Measurements from ENCODE around the gene RHPN2.
"Not testable (repeated sequence)": the region's sequence is repeated elsewhere in the genome, so short reads cannot be mapped to it uniquely, and the experiment has no call there.

RHPN2 gene

DNA sequence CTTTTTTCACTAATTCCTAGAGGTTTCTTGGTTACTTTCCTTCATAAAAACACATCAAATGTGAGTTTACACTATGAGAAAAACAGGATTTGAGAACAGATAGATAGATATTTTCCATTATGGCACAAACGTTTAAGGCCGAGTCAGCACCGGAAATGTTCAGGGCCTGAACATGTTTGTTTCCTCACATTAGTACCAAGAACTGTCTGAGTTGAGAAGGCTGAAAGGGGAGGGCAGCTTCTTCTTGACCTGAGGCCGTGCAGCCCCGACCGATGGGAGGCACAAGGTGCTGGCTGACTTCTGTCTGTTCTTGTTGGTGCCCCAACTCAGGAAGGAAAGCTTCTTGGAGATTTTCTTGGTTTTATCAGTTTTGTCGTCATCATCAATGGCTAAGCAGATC lies 84.9 kb downstream of the RHPN2 start:
- not testable (repeated sequence) for DNase-seq (ENCODE audit: low read depth in 2 of 2, low spot score in 1 of 2)

- not testable (repeated sequence) for DNase-seq (ENCODE audit: low read depth in 2 of 2, low spot score in 1 of 2)
These were observed 86.9 kb downstream of the RHPN2 start for GRCh38 chr19:32977813-32978212.

DNA sequence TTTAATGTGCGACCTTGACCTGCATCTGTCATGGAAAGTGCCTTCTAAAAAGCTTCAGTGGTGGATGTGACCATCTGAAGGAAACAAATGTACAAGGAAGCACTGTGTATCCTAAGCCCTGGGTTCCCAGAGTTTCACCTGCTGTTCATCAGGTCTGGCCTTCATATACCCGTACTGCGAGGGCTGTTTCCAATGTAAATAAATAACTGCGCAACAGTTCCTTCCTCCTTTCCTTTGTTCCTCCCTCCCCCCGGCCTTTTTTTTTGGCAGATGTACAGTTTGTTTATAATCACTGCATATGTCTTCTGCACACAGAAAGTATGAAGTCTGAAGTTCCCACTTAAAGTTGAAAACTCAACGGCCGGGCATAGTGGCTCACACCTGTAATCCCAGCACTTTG lies 87.4 kb downstream of the RHPN2 start:
- DNase-seq (ENCODE audit: low read depth in 2 of 2, low spot score in 1 of 2): no peak

GRCh38 chr19:32976223-32976805 lies 88.4 kb downstream of the RHPN2 start:
- peak; percentile 35 to 56 for DNase-seq (ENCODE audit: low read depth in 2 of 2, low spot score in 1 of 2)

DNA sequence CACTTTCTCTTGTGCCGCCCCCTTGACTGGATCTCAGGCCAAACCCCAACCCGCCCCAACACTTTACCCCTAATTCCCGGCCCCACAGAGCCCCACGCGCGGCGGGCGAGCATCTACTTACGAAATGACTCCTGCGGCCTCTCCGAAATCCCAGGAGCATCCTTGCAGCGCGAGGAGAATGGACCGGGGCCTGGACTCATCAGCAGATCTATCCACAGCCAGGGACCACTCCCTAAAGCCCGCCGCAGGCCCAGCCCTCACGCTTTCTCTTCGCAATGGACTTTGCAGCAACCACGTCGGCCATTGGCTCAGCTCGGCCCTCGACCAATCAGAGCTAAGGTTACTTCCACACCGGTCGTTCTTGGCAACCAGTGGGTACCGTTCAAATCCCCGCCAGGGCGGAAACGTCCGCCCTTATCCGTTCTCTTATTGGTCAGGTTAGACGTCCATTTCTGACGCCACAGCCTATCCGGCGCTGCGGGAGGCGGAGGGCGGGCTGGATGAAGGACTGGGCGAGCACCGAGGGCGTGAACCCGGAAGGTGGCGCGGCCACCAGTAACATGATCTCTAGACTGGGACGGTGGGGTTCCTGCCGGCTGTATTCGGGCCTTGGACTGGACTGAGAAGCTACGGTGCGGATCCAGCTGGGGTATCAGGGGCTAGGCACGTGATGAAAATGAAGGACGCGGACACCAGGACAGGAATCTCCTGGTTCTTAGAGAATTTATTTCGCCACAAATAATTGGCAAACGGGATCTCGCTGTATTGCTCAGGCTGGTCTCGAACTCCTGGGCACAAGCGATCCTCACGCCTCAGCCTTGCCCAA lies 92.8 kb downstream of the RHPN2 start, which contains the start of the genes CEP89 and FAAP24:
TSS of gene CEP89 (minus strand) at position 244 of the 826 bp plus-strand sequence. CDS start at position 160, 84 bp downstream.
TSS of gene FAAP24 (plus strand) at position 528 of the 826 bp plus-strand sequence. CDS start 955 bp downstream, outside the sequence.
- peak; percentile 87 to 96 for DNase-seq (ENCODE audit: low read depth in 2 of 2, low spot score in 1 of 2)

DNA sequence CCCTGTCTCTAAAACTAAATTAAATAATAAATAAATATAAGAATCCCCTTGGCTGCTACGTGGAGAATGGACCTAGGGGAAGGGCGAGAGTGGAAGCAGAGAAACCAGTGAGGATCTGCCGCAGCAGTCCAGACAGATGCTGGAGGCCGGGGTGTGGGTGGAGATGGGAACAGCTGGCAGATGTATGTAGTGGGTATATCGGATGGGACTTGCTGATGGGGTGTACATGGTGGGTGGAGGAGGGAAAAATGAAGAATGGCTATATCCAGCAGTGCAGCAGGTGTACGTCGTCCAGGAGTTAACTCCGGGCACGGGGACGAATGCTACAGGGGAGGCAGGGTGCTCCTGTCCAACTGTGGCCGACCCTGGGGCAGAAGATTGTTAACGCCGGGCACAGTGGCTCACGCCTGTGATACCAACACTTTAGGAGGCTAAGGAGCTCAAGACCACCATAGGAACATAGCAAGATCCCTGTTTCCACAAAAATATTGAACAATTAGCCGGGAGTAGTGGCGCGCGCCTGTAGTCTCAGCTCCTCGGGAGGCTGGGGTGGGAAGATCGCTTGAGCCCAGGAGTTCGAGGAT lies 93.6 kb downstream of the RHPN2 start:
- DNase-seq (ENCODE audit: low read depth in 2 of 2, low spot score in 1 of 2): no peak

DNA sequence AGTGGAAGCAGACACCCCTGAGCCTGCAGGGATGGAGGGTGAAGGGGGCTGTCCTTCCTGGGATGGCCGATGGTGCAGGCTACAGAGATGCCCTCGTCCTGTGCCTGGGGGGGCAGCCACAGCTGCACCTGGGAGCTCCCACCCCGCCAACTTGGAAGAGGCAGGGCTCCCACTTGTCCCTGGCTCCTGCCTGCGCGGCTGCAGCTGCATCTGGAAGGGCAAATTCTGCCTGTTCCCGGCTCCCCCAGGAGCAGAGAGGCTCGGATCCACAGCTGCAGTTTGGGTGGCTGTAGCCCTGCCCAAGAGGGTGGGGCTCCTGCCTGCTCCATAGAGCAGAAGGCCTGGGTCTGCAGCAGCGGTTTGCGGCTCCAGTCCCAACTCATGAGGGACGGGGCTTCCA lies 95.1 kb downstream of the RHPN2 start:
- no peak for DNase-seq (ENCODE audit: low read depth in 2 of 2, low spot score in 1 of 2)

- DNase-seq (ENCODE audit: low read depth in 2 of 2, low spot score in 1 of 2): no peak
These were observed 97.9 kb downstream of the RHPN2 start for GRCh38 chr19:32966750-32967149.

- no peak for DNase-seq (ENCODE audit: low read depth in 2 of 2, low spot score in 1 of 2)
These were observed 119.4 kb downstream of the RHPN2 start for GRCh38 chr19:32945260-32945659.

- DNase-seq (ENCODE audit: low read depth in 2 of 2, low spot score in 1 of 2): not testable (repeated sequence)
These were observed 123.4 kb downstream of the RHPN2 start for GRCh38 chr19:32941273-32941672.

- no peak for DNase-seq (ENCODE audit: low read depth in 2 of 2, low spot score in 1 of 2)
These were observed 128.6 kb downstream of the RHPN2 start for GRCh38 chr19:32936065-32936464.

- no peak for DNase-seq (ENCODE audit: low read depth in 2 of 2, low spot score in 1 of 2)
These were observed 129.1 kb downstream of the RHPN2 start for GRCh38 chr19:32935629-32936028.

DNA sequence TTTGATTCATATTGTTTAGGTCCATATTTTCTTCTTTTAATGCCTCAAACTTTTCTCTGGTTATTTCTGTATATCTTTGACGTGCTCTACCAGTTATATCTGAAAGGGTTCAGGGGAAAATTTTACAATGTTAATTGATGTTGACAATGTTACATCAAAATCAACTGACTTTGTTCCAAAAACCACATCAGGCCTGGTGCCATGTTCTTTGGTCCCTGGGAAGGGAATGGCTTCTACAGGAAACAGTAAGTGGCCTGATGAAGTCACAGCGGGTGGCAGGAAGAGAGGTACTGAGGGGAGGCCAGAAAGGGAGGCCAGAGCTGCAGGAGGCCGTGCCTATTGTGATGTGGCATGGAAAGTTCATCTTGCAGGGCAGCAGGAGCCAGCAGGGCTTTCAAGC lies 131.1 kb downstream of the RHPN2 start:
- DNase-seq (ENCODE audit: low read depth in 2 of 2, low spot score in 1 of 2): no peak

- no peak for DNase-seq (ENCODE audit: low read depth in 2 of 2, low spot score in 1 of 2)
These were observed 134.1 kb downstream of the RHPN2 start for GRCh38 chr19:32930567-32930966.

GRCh38 chr19:32928806-32929205 lies 135.9 kb downstream of the RHPN2 start:
- no peak for DNase-seq (ENCODE audit: low read depth in 2 of 2, low spot score in 1 of 2)
